ENCODE measurements around the gene TWNK. TPM values are rescaled to one million over a fixed set of nuclear protein-coding genes. Genes with fewer than 3 reads are reported as not detected.

Gene TWNK
- total RNA-seq, 2 donors from 2014 or later, result 11.2 to 15.1 TPM

GRCh38 chr10:101000127-101000914, 13.0 kb downstream of the TWNK start:
- H3K4me3 Mint-ChIP-seq, result peak overlapping the region; percentile 67
- peaks cover 29% of the 10 kb centered on the region for H3K36me3 ChIP-seq (ENCODE audit: control insufficient read depth, insufficient read depth, low read length)
- H3K4me3 ChIP-seq (ENCODE audit: low read length), result peak overlapping the region; percentile 95
- H3K4me1 ChIP-seq (ENCODE audit: control insufficient read depth, insufficient read depth, low read length), result peaks cover 3% of the 10 kb centered on the region
- peaks cover 25% of the 10 kb centered on the region for H3K4me1 Mint-ChIP-seq
- peaks cover 16% of the 10 kb centered on the region for H3K36me3 Mint-ChIP-seq (ENCODE audit: low read depth)
- H3K27ac ChIP-seq (ENCODE audit: low read depth, low read length), result peak overlapping the region; percentile 71
- no peaks in the 10 kb centered on the region for H3K9me3 ChIP-seq (ENCODE audit: control insufficient read depth, low read length)
- peak overlapping the region; percentile 77 for H3K9ac ChIP-seq (ENCODE audit: extremely low read depth, low read length, poor library complexity, severe bottlenecking)
- no peaks in the 10 kb centered on the region for H3K27me3 ChIP-seq (ENCODE audit: control insufficient read depth, insufficient read depth, low read length, poor library complexity, severe bottlenecking)
- H3K27me3 Mint-ChIP-seq (ENCODE audit: insufficient read depth), result no peaks in the 10 kb centered on the region
- peak; percentile 77 for DNase-seq
- no peak for TF ChIP-seq CTCF (conservative IDR thresholded peaks at IDR 0.05)
- H3K27ac Mint-ChIP-seq, result peak overlapping the region; percentile 93
- no peaks in the 10 kb centered on the region for H3K9me3 Mint-ChIP-seq
- 9 to 16% methylated on average over 7 to 19 of the region's 19 CpGs for WGBS, 2 experiments (ENCODE audit: insufficient coverage in 1 of 2, insufficient read length in 1 of 2)

GRCh38 chr10:101000915-101001658, 13.7 kb downstream of the TWNK start:
- peak overlapping the region; percentile 67 for H3K4me3 Mint-ChIP-seq
- peaks cover 23% of the 10 kb centered on the region for H3K36me3 Mint-ChIP-seq (ENCODE audit: low read depth)
- Histone ChIP-seq H3K9ac (ENCODE audit: extremely low read depth, low read length, poor library complexity, severe bottlenecking) (peak overlapping the region; percentile 77), H3K27me3 (ENCODE audit: control insufficient read depth, insufficient read depth, low read length, poor library complexity, severe bottlenecking) (no peaks in the 10 kb centered on the region), H3K4me3 (ENCODE audit: low read length) (peak overlapping the region; percentile 95), H3K4me1 (ENCODE audit: control insufficient read depth, insufficient read depth, low read length) (peaks cover 3% of the 10 kb centered on the region), H3K36me3 (ENCODE audit: control insufficient read depth, insufficient read depth, low read length) (peaks cover 36% of the 10 kb centered on the region), H3K27ac (ENCODE audit: low read depth, low read length) (no peak overlapping the region), H3K9me3 (ENCODE audit: control insufficient read depth, low read length) (no peaks in the 10 kb centered on the region)
- peaks cover 18% of the 10 kb centered on the region for H3K4me1 Mint-ChIP-seq
- DNase-seq, result peak; percentile 62
- H3K27ac Mint-ChIP-seq, result peak overlapping the region; percentile 20
- TF ChIP-seq CTCF (conservative IDR thresholded peaks at IDR 0.05), result no peak
- WGBS, 2 experiments (ENCODE audit: insufficient coverage in 1 of 2, insufficient read length in 1 of 2), result 82 to 83% methylated on average over 5 to 12 of the region's 12 CpGs
- H3K27me3 Mint-ChIP-seq (ENCODE audit: insufficient read depth), result no peaks in the 10 kb centered on the region
- H3K9me3 Mint-ChIP-seq, result no peaks in the 10 kb centered on the region

- Histone ChIP-seq H3K9ac (ENCODE audit: extremely low read depth, low read length, poor library complexity, severe bottlenecking) (no peak overlapping the region), H3K9me3 (ENCODE audit: control insufficient read depth, low read length) (no peaks in the 10 kb centered on the region), H3K4me1 (ENCODE audit: control insufficient read depth, insufficient read depth, low read length) (no peaks in the 10 kb centered on the region), H3K4me3 (ENCODE audit: low read length) (no peak overlapping the region), H3K27me3 (ENCODE audit: control insufficient read depth, insufficient read depth, low read length, poor library complexity, severe bottlenecking) (no peaks in the 10 kb centered on the region), H3K27ac (ENCODE audit: low read depth, low read length) (no peak overlapping the region), H3K36me3 (ENCODE audit: control insufficient read depth, insufficient read depth, low read length) (peaks cover 41% of the 10 kb centered on the region)
- Mint-ChIP-seq H3K36me3 (ENCODE audit: low read depth) (peaks cover 26% of the 10 kb centered on the region), H3K27ac (no peak overlapping the region), H3K27me3 (ENCODE audit: insufficient read depth) (no peaks in the 10 kb centered on the region), H3K4me3 (peak overlapping the region; percentile 67), H3K4me1 (peaks cover 13% of the 10 kb centered on the region), H3K9me3 (no peaks in the 10 kb centered on the region)
- no peak for DNase-seq
- WGBS, 2 experiments (ENCODE audit: insufficient coverage in 1 of 2, insufficient read length in 1 of 2), result 85 to 94% methylated on average over 5 of the region's 5 CpGs
- TF ChIP-seq CTCF (conservative IDR thresholded peaks at IDR 0.05), result no peak
Observed at GRCh38 chr10:101001659-101002035, 14.3 kb downstream of the TWNK start.

Data from endodermal cell (in vitro differentiated cells).